Measurements from ENCODE around the gene FSTL4.

The FSTL4 gene

DNA sequence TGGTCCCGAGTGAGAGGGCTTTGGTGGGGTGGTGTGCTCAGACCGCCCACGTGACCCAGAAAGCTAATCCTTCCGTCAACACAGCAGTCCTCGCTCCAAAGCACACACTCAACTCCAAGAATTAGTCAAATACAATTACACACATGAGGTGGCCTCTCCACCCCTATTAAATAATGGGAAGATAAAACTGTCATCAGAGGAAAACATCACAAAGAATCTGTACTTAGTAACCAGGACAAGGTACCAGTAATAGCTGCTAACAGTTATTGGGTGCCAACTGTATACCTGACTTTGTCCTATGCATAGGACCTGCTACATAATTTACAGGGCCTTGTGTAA, 337.8 kb downstream of the FSTL4 start:
- no peak for DNase-seq (ENCODE audit: extremely low read depth in 1 of 2, low read depth in 1 of 2)

DNA sequence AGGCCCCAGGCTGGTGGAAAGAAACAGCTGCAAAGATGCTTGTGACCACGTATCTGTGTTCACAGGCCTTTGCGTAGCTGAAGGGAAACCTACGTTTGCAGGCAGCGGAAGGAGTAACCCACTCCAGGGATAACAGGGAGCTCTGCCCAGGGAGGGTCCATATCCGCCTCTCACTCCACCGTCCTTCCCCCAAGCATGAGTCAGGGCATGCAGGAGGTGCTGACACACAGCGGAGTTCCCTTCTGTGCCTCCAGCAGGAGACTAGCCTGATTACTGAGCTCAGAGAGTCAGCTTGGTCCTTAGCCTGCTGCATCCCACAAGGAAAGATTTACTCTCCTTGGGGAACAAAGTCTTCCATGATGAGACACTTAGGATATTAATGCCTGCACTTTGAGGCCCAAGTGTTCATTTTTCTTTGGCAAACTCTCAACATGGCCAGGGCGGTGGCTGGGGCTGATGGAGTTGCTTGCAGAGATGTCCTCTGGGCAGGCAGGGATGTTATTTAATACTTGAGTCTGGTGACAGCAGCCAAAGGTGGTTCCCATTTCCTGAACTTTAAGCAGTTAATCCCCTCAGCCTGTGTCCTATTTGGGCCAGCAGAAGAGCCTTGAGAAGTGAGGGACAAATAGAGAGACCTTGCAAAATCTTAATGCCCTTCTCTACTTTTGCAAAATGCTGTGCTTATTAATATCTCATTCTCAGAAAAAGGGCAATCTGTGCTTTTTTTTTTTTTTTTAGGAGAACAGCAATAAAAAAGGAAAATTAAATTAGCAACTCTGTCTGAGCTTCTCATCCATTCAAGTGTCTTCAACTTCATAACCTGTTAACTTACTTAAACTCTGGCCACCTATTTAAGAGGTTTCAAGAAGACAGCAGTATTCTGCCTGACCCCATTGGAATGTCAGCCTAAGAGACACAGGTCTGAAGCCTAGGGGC, 338.4 kb downstream of the FSTL4 start:
- no peak for DNase-seq (ENCODE audit: extremely low read depth in 1 of 2, low read depth in 1 of 2)

DNA sequence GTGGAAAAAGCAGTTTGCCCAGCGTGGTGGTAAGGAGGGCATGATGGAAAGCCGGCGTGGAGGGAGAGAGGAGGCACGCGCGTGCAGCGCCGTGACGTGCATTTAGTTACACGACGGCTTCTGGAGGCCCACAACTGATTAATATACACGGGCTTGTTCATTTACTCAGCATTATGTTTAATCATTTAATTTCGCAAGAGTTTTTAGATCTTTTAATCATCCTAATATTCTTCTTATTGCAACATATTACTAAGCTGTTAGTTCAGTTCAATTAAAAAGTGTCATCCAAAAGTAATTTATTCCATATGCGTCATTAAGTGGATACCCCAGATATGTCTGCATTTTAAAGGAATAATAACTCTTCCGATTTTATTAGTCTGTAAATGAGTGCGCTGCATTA, 340.0 kb downstream of the FSTL4 start:
- DNase-seq (ENCODE audit: extremely low read depth in 1 of 2, low read depth in 1 of 2): no peak

DNA sequence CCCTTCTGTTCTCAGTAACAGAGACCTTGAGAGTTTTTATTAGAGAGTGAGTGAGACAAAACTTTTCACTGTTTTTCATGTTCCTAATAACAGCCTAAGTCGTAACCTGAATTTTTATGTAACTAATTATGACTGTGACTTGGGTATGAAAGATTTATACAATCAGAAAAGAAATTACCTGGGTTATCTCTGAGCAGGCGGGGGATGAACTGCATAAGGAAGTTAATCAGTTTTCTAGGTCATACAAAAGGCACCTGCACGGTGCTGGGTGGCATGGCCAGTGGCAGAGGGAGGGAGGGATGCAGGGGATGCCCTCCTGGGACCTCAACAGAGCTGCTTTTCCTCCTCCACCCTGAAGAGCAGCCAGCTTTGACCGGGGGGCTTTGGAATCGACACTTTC, 340.7 kb downstream of the FSTL4 start:
- DNase-seq (ENCODE audit: extremely low read depth in 1 of 2, low read depth in 1 of 2): no peak

DNA sequence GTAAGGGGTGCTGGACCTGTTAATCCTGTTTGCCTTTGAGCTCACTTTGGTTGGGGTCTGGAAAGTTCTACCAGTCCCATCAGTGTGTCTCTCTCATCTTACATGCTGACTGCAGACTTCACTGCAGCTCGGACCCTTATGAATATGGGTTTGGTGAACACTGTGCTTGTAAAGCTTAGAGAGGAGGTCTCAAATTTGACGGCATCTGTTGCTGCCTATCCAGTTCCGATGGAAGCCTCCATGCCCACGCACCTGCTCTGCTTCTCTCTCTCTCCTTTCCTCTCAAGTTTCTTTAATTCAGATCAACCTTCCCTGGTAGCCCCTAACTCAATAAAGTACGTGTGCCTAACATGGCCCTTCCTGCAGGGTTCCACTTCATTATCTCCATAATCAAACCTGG, 342.6 kb downstream of the FSTL4 start:
- no peak for DNase-seq (ENCODE audit: extremely low read depth in 1 of 2, low read depth in 1 of 2)

DNA sequence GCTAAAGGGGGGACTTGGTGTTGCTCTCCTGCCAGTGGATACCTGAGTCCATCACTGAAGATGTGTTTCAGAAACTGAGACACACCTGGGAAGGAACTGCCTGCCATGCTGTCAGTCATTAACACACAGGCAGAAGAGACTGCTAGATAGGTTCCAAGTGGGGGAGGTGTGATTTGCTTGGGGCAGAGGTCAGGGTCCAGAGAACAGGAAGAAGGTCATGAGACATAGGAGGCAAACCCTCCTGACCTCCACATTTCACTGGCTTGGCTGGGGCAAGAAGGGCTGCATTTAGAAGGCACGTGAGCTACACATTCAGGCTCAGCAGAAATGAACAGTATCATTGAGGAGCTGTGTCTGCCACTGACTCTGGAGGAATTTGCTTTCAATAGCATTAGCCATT, 344.7 kb downstream of the FSTL4 start:
- no peak for DNase-seq (ENCODE audit: extremely low read depth in 1 of 2, low read depth in 1 of 2)

DNA sequence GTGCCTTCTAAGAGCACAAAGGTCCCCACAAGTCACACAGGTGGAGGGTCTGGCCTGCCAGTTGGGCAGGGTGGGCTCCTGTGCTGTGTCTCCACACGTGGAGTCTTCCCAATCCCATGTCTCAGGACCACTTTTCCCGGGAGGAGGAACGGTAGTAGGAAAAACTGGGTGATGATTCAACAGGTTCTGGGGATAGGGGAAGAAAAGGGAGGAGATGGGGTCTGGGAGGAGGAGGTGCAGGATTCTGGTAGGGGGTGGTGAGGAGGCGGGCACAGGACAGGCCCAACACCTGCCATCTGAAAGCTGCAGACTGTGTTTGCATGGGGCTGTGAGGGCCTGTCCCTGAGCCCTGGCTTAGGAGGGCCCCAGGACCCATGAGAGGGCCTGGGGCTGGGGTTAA, 345.4 kb downstream of the FSTL4 start:
- DNase-seq (ENCODE audit: extremely low read depth in 1 of 2, low read depth in 1 of 2): no peak

DNA sequence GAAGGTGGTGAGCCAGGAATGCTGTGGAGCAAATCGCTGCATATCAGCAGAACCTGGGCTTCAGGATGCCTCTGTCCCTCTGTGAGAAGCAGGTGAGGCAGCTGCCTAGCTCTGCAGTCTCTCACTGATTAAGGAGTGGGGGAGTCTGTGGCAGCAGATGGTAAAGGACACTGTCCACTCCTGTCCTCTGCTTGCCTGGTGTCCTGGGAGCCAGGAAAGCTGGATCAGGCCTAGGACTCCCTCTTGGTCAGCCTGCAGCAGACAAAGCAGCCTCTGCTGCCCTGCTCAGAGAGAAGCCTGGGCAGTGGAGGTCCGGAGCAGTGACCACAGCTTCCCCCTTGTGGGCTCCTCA, 345.8 kb downstream of the FSTL4 start:
- no peak for DNase-seq (ENCODE audit: extremely low read depth in 1 of 2, low read depth in 1 of 2)

- DNase-seq (ENCODE audit: extremely low read depth in 1 of 2, low read depth in 1 of 2): no peak
These were observed 346.4 kb downstream of the FSTL4 start for GRCh38 chr5:133265720-133266526.

DNA sequence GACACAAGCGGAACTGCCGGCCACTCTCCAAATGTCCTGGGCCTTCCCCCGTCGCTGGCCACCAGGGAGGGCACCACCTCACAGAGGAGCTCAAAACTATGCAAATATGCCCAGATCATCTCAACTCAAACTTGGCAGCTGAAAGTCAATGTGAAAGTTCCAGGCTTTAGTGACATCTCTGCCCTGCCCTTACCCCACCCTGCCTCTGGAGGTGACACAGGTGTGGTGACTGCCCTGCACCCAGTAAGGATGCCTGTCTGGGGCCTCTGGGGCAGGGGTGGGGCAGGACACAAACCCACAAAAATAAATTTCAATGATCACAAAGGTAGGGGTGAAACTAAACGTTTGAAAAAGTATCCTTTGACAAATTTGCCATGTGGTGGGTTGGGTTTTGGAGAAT, 347.1 kb downstream of the FSTL4 start:
- no peak for DNase-seq (ENCODE audit: extremely low read depth in 1 of 2, low read depth in 1 of 2)

- no peak for DNase-seq (ENCODE audit: extremely low read depth in 1 of 2, low read depth in 1 of 2)
These were observed 349.7 kb downstream of the FSTL4 start for GRCh38 chr5:133262690-133263089.

DNA sequence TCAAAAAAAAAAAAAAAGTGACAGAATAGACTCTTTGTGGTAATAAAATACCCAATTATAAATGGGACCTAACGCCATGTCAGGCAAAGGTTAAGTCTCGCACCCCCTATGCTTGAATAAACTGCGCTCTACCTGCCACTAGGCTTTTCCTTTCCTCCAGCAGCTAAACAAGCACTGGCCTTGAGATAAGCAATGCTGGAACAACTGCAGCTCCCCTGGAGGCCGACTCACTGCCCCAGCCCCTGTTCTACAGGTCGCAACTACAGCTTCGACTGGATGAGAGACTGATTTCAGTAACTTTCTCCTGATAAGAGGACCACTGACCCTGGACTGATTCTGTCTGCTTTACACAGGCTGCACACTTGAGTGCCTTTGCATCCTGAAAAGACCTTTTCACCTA, 350.3 kb downstream of the FSTL4 start:
- no peak for DNase-seq (ENCODE audit: extremely low read depth in 1 of 2, low read depth in 1 of 2)

GRCh38 chr5:133260715-133261114, 351.6 kb downstream of the FSTL4 start:
- DNase-seq (ENCODE audit: extremely low read depth in 1 of 2, low read depth in 1 of 2): no peak

GRCh38 chr5:133259199-133259997, 352.9 kb downstream of the FSTL4 start:
- DNase-seq (ENCODE audit: extremely low read depth in 1 of 2, low read depth in 1 of 2): no peak

DNA sequence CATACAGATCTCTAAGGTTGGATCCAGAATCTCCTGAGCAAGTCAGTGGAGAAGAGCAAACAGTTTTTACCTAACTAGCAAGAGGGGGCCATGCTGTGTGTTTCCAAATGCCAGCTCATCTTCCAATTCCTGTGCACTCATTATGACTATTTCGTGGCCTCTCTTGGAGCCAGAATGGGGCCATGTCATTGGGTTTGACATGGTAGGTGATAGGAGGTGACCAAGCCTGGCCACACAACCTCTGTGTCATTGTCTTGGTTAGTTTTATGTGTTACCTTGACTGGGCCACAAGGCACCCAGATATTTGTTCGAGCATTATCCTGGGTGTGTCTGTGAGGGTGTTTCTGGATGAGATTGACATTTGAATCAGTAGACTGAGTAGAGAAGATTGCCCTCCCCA, 354.4 kb downstream of the FSTL4 start:
- no peak for DNase-seq (ENCODE audit: extremely low read depth in 1 of 2, low read depth in 1 of 2)

- no peak for DNase-seq (ENCODE audit: extremely low read depth in 1 of 2, low read depth in 1 of 2)
These were observed 356.1 kb downstream of the FSTL4 start for GRCh38 chr5:133256276-133256675.

DNA sequence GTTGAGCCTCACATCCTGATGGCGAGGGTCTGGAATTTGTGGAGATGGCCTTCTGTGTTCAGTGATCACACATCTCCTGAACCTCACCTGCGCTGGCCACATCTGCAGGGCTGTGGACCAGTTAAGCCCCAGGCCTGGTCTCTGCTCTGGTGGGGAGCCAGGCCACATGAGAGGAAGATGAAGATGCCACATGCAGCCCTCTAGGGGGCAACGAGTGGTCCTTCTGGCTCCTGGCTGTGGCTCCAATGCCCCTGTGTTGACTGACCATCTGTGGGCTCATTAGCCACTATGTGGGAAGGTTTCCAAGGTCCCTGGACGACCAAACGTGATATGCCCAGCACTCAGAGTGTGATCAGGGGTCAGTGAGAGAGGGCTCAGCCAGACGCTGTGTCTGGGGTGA, 357.5 kb downstream of the FSTL4 start:
- no peak for DNase-seq (ENCODE audit: extremely low read depth in 1 of 2, low read depth in 1 of 2)

- DNase-seq (ENCODE audit: extremely low read depth in 1 of 2, low read depth in 1 of 2): no peak
These were observed 358.7 kb downstream of the FSTL4 start for GRCh38 chr5:133253671-133254070.

DNA sequence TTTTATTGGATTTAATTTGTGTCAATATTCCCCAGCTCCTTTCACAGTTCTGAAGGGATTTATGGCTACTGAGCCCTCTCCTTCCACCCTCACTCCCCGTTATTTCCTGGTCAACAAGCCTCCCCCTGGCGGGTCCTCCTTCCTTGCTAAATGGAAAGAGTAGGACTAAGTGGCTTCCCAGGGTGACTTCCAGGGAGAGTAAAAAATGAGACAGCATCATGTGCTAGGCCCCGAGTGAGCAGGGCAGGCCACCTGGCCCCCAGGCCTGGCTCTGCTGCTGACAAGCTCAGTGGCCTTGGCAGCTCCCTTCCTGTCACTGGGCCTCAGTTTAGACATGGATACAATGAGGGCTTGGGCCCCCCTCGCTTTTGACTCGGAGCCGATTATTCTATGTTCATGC, 359.3 kb downstream of the FSTL4 start:
- no peak for DNase-seq (ENCODE audit: extremely low read depth in 1 of 2, low read depth in 1 of 2)

- no peak for DNase-seq (ENCODE audit: extremely low read depth in 1 of 2, low read depth in 1 of 2)
These were observed 360.2 kb downstream of the FSTL4 start for GRCh38 chr5:133252133-133252480.

DNA sequence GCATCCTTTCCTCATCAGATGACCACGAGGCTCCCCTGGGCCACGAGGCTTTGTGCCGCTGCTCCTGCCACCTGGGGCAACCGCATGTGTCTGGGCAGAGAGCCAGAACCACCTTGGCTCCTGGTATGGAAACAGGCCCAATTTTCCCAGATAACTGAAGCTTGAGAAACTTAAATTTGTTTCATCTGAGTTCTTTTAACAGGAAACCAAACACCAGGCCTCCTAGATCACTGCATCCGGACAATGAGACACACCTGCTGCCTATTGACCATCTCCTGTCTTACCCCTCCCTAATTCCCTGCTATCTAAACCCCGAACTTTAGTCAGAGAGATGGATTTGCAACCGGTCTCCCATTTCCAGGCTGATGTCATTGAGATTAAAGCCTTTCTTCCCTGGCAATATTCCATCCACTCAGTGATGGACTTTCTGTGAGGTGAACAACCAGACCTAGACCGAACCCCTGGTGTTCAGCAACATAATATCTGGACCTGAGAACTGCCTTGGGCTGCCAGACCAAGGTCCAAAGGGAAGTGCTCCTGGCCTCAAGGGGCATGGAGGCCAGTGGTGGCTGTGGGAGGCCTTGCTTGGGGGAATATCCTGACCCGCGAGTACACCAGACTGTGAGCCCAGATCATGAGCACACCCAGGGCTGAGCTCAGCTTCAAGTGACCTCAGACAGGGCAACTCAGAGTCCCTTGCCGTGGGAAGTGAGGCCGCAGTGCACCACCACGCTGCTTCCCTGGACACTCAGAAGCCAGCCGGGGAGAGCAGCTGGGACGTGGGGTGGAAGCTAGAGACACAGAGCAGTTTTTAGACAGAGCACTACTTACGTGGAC, 360.8 kb downstream of the FSTL4 start:
- no peak for DNase-seq (ENCODE audit: extremely low read depth in 1 of 2, low read depth in 1 of 2)

Data from activated CD8-positive, alpha-beta memory T cell treated with anti-CD3 and anti-CD28 coated beads for 1 hour (primary cell).